ENCODE data around the gene RUVBL1.

The RUVBL1 gene

DNA sequence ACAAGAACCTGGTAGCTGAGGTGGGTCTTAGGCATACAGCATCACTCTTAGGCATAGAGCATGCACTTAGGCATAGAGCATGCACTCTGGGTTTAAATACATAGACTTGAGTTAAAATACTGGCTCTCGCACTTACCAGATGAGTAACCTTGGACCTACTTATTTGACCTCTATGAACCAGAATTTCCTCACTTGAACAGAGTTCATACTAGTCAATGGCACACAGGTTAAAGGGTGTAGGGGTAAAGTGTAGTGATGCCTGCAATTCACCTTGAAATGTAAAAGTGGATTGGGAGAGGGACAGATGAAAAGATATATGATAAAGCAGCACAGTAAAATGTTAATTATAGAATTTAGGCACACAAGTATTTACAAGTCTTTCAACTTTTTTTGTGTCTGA, 1.6 kb downstream of the RUVBL1 start:
- no peaks in the 10 kb centered on the region for H3K27me3 ChIP-seq (ENCODE audit: insufficient read depth, poor library complexity, severe bottlenecking)
- H3K27ac ChIP-seq (replicated peaks) = no peak overlapping the region
- no peak overlapping the region for H3K4me3 ChIP-seq (replicated peaks; ENCODE audit: insufficient read depth, low read length)
- no peak for TF ChIP-seq POLR2AphosphoS5 (IDR thresholded peaks at IDR 0.05; ENCODE audit: low read depth)
- TF ChIP-seq, protein P1, sequence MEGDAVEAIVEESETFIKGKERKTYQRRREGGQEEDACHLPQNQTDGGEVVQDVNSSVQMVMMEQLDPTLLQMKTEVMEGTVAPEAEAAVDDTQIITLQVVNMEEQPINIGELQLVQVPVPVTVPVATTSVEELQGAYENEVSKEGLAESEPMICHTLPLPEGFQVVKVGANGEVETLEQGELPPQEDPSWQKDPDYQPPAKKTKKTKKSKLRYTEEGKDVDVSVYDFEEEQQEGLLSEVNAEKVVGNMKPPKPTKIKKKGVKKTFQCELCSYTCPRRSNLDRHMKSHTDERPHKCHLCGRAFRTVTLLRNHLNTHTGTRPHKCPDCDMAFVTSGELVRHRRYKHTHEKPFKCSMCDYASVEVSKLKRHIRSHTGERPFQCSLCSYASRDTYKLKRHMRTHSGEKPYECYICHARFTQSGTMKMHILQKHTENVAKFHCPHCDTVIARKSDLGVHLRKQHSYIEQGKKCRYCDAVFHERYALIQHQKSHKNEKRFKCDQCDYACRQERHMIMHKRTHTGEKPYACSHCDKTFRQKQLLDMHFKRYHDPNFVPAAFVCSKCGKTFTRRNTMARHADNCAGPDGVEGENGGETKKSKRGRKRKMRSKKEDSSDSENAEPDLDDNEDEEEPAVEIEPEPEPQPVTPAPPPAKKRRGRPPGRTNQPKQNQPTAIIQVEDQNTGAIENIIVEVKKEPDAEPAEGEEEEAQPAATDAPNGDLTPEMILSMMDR (IDR thresholded peaks at IDR 0.05; ENCODE audit: insufficient read depth, low read length) = no peak
- TF ChIP-seq GABPA (IDR thresholded peaks at IDR 0.05; ENCODE audit: low read depth) = no peak
- TF ChIP-seq, protein P2, sequence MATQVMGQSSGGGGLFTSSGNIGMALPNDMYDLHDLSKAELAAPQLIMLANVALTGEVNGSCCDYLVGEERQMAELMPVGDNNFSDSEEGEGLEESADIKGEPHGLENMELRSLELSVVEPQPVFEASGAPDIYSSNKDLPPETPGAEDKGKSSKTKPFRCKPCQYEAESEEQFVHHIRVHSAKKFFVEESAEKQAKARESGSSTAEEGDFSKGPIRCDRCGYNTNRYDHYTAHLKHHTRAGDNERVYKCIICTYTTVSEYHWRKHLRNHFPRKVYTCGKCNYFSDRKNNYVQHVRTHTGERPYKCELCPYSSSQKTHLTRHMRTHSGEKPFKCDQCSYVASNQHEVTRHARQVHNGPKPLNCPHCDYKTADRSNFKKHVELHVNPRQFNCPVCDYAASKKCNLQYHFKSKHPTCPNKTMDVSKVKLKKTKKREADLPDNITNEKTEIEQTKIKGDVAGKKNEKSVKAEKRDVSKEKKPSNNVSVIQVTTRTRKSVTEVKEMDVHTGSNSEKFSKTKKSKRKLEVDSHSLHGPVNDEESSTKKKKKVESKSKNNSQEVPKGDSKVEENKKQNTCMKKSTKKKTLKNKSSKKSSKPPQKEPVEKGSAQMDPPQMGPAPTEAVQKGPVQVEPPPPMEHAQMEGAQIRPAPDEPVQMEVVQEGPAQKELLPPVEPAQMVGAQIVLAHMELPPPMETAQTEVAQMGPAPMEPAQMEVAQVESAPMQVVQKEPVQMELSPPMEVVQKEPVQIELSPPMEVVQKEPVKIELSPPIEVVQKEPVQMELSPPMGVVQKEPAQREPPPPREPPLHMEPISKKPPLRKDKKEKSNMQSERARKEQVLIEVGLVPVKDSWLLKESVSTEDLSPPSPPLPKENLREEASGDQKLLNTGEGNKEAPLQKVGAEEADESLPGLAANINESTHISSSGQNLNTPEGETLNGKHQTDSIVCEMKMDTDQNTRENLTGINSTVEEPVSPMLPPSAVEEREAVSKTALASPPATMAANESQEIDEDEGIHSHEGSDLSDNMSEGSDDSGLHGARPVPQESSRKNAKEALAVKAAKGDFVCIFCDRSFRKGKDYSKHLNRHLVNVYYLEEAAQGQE (IDR thresholded peaks at IDR 0.05; ENCODE audit: insufficient replicate concordance, low read depth) = no peak
- no peak for TF ChIP-seq SPI1 (IDR thresholded peaks at IDR 0.05; ENCODE audit: borderline replicate concordance, low read depth)
- no peak for DNase-seq (ENCODE audit: low read depth in 1 of 2, low spot score in 1 of 2)

DNA sequence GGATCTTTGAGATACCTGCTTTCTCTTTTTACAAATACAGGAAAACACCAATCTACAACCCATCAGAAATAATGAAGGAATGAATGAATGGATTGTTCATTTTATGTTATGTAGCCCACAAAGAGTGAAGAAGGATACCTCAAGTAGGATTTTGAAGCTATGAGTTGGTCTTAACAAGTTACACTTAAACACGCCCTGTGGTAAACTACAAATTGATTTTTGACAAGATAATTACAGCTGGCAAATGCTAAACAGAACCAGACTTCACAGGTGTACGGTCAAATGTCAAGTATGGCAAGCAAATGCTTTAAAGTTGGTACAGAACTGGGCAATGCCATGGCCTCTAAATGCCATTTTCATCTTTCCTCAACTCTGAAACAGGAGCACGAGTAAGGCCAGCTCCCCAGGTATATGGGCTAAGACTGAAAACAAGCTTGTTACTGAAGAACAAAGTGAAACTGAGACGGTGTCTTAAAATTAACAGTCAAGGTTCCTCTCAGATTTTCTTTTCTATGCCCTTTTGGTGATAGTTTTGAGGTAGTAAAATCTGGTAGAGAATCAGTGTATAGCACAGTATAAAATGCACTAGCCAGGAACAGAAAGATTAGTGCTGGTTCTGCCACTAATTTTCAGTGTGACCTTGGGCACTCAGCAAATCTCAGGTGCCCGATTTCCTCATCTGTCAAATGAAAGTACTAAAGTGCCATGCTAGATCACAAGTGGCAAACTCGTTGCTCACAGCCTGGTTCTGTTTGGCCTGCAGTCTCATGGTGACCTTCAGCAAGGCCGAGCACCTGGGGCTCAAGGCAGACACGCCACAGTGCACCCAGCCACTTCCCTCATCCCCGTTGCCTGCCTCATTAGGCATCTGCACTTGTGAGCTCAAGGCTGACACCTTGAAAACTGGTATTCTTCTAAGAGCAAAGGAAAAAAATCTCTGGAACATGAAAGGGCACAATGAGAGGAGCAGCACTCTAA, 9.5 kb downstream of the RUVBL1 start:
- H3K27ac ChIP-seq (replicated peaks) = no peak overlapping the region

DNA sequence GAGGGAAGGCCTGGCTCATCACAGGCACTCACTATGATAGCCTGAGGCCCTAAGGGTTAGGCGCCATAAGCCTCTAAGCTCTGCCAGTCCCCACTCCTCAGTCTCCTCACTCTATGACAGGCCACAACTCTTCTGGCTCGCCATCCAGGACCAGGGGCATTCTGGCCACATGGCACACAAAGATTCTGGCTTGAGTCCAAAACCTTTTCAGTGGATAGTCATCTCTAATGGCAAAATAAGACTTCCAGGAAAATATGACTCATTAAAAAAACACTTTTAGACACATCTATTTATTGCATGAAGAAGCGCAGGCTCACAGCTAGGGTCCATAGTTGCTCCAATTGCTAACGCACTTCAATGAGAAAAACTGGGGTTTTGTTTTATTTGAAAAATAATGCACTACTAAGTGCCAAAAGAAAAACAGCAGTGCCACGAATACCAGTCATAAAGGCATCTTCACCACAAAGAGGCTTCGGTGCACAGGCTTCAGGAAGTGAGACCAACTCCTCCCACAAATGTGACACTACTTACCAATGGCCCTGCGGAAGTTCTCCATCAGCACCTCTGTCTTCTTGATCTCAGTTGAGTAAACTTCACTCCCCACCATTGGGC, 11.1 kb downstream of the RUVBL1 start:
- Histone ChIP-seq H3K27me3 (ENCODE audit: insufficient read depth, poor library complexity, severe bottlenecking) (no peaks in the 10 kb centered on the region), H3K4me3 (replicated peaks; ENCODE audit: insufficient read depth, low read length) (no peak overlapping the region), H3K27ac (replicated peaks) (no peak overlapping the region)
- TF ChIP-seq GABPA (IDR thresholded peaks at IDR 0.05; ENCODE audit: low read depth) (no peak), POLR2AphosphoS5 (IDR thresholded peaks at IDR 0.05; ENCODE audit: low read depth) (no peak), SPI1 (IDR thresholded peaks at IDR 0.05; ENCODE audit: borderline replicate concordance, low read depth) (no peak)
- TF ChIP-seq, protein P2 (IDR thresholded peaks at IDR 0.05; ENCODE audit: insufficient replicate concordance, low read depth) = no peak
- TF ChIP-seq, protein P1 (IDR thresholded peaks at IDR 0.05; ENCODE audit: insufficient read depth, low read length) = no peak
- no peak for DNase-seq (ENCODE audit: low read depth in 1 of 2, low spot score in 1 of 2)

More for the DNA sequence above, 9.5 kb downstream of the RUVBL1 start:
- Histone ChIP-seq H3K4me3 (replicated peaks; ENCODE audit: insufficient read depth, low read length) (no peak overlapping the region), H3K27me3 (ENCODE audit: insufficient read depth, poor library complexity, severe bottlenecking) (no peaks in the 10 kb centered on the region)
- no peak for DNase-seq (ENCODE audit: low read depth in 1 of 2, low spot score in 1 of 2)
- TF ChIP-seq POLR2AphosphoS5 (IDR thresholded peaks at IDR 0.05; ENCODE audit: low read depth) = no peak
- TF ChIP-seq, protein P2 (IDR thresholded peaks at IDR 0.05; ENCODE audit: insufficient replicate concordance, low read depth) = no peak
- TF ChIP-seq, protein P1 (IDR thresholded peaks at IDR 0.05; ENCODE audit: insufficient read depth, low read length) = no peak
- no peak for TF ChIP-seq SPI1 (IDR thresholded peaks at IDR 0.05; ENCODE audit: borderline replicate concordance, low read depth)
- TF ChIP-seq GABPA (IDR thresholded peaks at IDR 0.05; ENCODE audit: low read depth) = no peak
